SK-N-MC (cell line): ENCODE results near the gene DYRK2.

ENCODE experiments used
- DNase-seq: peaks from one replicate; pipeline ENCODE4 v3.0.0-alpha.2; 2011; ENCODE audit warnings: low read depth, low spot score
- H3K27ac ChIP-seq: fragments of 200-600 bp; sonication (generic); 2 replicates; pipeline ENCODE4 v1.5.1; 2016; ENCODE audit warnings: mixed run types
- H3K36me3 ChIP-seq: fragments of 200-600 bp; sonication (generic); 2 replicates; pipeline ENCODE4 v1.6.1; 2017; ENCODE audit warnings: antibody characterized with exemption, low read length, mixed read lengths; ENCODE audit not compliant: insufficient read depth
- H3K4me3 ChIP-seq: fragments of 200-600 bp; sonication (generic); 2 replicates; pipeline ENCODE4 v1.5.1; 2016
- H3K9ac ChIP-seq: fragments of 200-600 bp; sonication (generic); 2 replicates; pipeline ENCODE4 v1.8.0; 2017; ENCODE audit warnings: mixed run types, mixed read lengths; ENCODE audit not compliant: insufficient read length
- H3K9me3 ChIP-seq: fragments of 200-600 bp; sonication (generic); 2 replicates; pipeline ENCODE4 v1.6.1; 2017; ENCODE audit warnings: low read depth, mild to moderate bottlenecking, antibody characterized with exemption, low read length, moderate library complexity, mixed read lengths
- EZH2 ChIP-seq: fragments of 200-600 bp; sonication (generic); IDR thresholded peaks from one replicate; pipeline ENCODE4 v1.6.1; 2017; ENCODE audit warnings: antibody characterized with exemption
- FOXP2 ChIP-seq: optimal IDR thresholded peaks from 2 replicates; pipeline ENCODE3; 2011; ENCODE audit warnings: mild to moderate bottlenecking, moderate library complexity; ENCODE audit not compliant: insufficient read depth; ENCODE audit errors: extremely low read length, control extremely low read depth
- POLR2AphosphoS5 ChIP-seq: IDR thresholded peaks from 2 replicates; pipeline ENCODE4 v1.6.1; 2012; ENCODE audit warnings: mild to moderate bottlenecking, low read depth, low read length, borderline replicate concordance

The DYRK2 gene

GRCh38 chr12:67661311-67662021, 12.9 kb downstream of the DYRK2 start:
- H3K9ac ChIP-seq: no peak overlapping the region
- H3K9me3 ChIP-seq: no peaks in the 10 kb centered on the region
- no peak overlapping the region; the same call in 1 of the 2 replicates for H3K27ac ChIP-seq
- TF ChIP-seq POLR2AphosphoS5 (peak; percentile 24; the same call in 1 of the 2 replicates), FOXP2 (no peak)
- no peak overlapping the region for H3K4me3 ChIP-seq
- DNase-seq: peak; percentile 53
- H3K36me3 ChIP-seq: peaks cover 41% of the 10 kb centered on the region

GRCh38 chr12:67662910-67663538, 14.5 kb downstream of the DYRK2 start:
- H3K36me3 ChIP-seq: peaks cover 26% of the 10 kb centered on the region
- H3K9me3 ChIP-seq: no peaks in the 10 kb centered on the region
- no peak overlapping the region for H3K9ac ChIP-seq
- TF ChIP-seq POLR2AphosphoS5 (no peak), EZH2 (no peak), FOXP2 (no peak)
- H3K4me3 ChIP-seq: no peak overlapping the region
- no peak for DNase-seq
- no peak overlapping the region for H3K27ac ChIP-seq

- Histone ChIP-seq H3K4me3 (no peak overlapping the region), H3K9me3 (no peaks in the 10 kb centered on the region), H3K9ac (no peak overlapping the region), H3K36me3 (peaks cover 14% of the 10 kb centered on the region), H3K27ac (no peak overlapping the region)
- TF ChIP-seq FOXP2: no peak
- TF ChIP-seq POLR2AphosphoS5: no peak
- TF ChIP-seq EZH2: no peak
- no peak for DNase-seq
Observed at GRCh38 chr12:67664171-67664570, 15.6 kb downstream of the DYRK2 start.

GRCh38 chr12:67665679-67666078, 17.1 kb downstream of the DYRK2 start:
- H3K9ac ChIP-seq: no peak overlapping the region
- TF ChIP-seq FOXP2 (no peak), POLR2AphosphoS5 (no peak), EZH2 (no peak)
- H3K9me3 ChIP-seq: no peaks in the 10 kb centered on the region
- DNase-seq: no peak
- no peak overlapping the region for H3K4me3 ChIP-seq
- no peaks in the 10 kb centered on the region; the same call in 1 of the 2 replicates for H3K36me3 ChIP-seq
- H3K27ac ChIP-seq: no peak overlapping the region

DNA sequence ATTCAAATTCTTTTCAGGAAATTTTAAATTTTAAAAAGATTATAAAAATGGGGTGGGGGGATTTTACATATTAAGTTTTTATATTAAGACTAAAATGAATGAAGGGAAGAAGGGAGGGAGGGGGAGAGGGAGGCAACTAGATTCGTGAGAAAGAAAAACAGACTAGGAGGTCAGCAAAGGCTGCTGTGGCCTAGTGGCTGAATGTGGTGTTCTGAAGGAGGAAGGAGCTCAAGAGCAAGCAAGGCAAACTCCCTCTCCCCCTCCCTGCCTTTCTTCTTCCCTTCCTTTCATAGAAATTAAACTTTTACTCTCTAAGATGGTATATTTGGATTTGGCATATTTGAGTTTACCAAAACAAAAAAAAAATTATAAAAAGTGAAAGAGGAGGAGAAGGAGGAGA, 18.1 kb downstream of the DYRK2 start:
- no peak for TF ChIP-seq EZH2
- TF ChIP-seq POLR2AphosphoS5: no peak
- TF ChIP-seq FOXP2: no peak
- Histone ChIP-seq H3K9ac (no peak overlapping the region), H3K4me3 (no peak overlapping the region), H3K27ac (no peak overlapping the region), H3K36me3 (no peaks in the 10 kb centered on the region), H3K9me3 (no peaks in the 10 kb centered on the region)
- no peak for DNase-seq

GRCh38 chr12:67667276-67668073, 18.9 kb downstream of the DYRK2 start:
- TF ChIP-seq EZH2 (no peak), POLR2AphosphoS5 (no peak), FOXP2 (no peak)
- Histone ChIP-seq H3K9me3 (no peaks in the 10 kb centered on the region), H3K4me3 (no peak overlapping the region), H3K9ac (no peak overlapping the region), H3K27ac (no peak overlapping the region), H3K36me3 (no peaks in the 10 kb centered on the region)
- DNase-seq: no peak

GRCh38 chr12:67669217-67669933, 20.8 kb downstream of the DYRK2 start:
- Histone ChIP-seq H3K27ac (no peak overlapping the region), H3K9ac (no peak overlapping the region), H3K36me3 (no peaks in the 10 kb centered on the region), H3K9me3 (no peaks in the 10 kb centered on the region), H3K4me3 (no peak overlapping the region)
- no peak for DNase-seq
- TF ChIP-seq EZH2 (no peak), FOXP2 (no peak), POLR2AphosphoS5 (0 out of 2 replicates have a peak, but pooled peaks have one; percentile 6)

GRCh38 chr12:67669934-67670631, 21.5 kb downstream of the DYRK2 start:
- no peaks in the 10 kb centered on the region for H3K9me3 ChIP-seq
- TF ChIP-seq FOXP2: no peak
- no peak for TF ChIP-seq POLR2AphosphoS5
- no peak for TF ChIP-seq EZH2
- no peaks in the 10 kb centered on the region for H3K36me3 ChIP-seq
- H3K4me3 ChIP-seq: no peak overlapping the region
- no peak overlapping the region for H3K9ac ChIP-seq
- no peak for DNase-seq
- no peak overlapping the region for H3K27ac ChIP-seq
